Measurements from ENCODE around the gene ARHGAP27.
A peak's percentile ranks its signal among the peaks of the same experiment; 100 is the strongest.

GRCh38 chr17:45430006-45430737 lies 2.5 kb downstream of the ARHGAP27 start:
- TF ChIP-seq CTCF (IDR thresholded peaks at IDR 0.05), result no peak
- TF ChIP-seq EZH2phosphoT487 (IDR thresholded peaks at IDR 0.05), result peak; percentile 59
- TF ChIP-seq EZH2 (IDR thresholded peaks at IDR 0.05), result peak; percentile 18
